GM21447 (cell line): ENCODE measurements around the gene NUAK1.

Experiments used
- ATAC-seq: cut with Tn5 transposase; IDR thresholded peaks from one replicate; pipeline ENCODE4 v1.9.1; 2021; ENCODE audit not compliant: unreplicated experiment

The NUAK1 gene

DNA sequence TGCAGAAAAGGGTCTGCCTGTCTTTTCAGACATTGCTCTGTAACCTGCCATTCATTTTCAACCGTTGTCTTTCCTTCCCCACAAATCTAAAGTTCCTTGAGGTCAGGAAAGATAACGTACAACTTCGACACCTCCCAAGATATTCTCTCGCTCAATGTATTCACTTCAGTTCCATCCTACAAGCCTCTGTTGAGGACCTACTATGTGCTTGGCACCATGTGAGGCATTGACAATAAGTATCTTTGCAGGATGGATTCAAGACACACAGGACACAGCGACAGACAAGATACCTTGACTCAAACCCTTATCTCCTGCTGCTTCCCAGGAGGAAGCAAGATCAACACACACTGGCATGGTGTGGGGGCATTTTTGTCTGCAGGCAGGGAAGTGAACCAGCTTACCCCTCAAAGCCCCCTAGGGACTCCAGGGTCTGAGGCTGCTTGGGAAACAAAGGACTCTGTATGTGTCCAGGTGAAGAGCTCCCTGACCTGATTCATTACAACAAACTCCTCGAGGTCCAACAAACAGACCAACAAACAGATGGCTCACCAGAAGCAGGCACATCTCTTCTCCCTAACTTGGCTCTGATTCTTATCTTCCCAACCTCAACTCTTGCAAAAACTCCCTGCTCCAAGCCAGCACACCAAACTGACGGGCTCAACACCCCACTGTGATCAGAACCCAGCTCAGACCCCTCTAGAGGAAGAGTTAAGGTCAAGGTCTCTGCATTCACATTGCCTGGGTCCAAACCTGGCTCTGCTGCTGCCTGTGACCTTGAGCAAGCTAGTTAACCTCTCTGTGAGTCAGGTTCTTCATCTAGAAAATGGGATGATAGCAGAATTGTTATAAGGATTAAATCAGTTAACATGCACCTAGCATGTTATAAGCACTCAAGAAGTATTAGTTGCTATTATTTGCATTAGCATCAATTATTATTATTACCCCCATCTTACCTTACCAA, 6.3 kb downstream of the NUAK1 start:
- no peak for ATAC-seq

DNA sequence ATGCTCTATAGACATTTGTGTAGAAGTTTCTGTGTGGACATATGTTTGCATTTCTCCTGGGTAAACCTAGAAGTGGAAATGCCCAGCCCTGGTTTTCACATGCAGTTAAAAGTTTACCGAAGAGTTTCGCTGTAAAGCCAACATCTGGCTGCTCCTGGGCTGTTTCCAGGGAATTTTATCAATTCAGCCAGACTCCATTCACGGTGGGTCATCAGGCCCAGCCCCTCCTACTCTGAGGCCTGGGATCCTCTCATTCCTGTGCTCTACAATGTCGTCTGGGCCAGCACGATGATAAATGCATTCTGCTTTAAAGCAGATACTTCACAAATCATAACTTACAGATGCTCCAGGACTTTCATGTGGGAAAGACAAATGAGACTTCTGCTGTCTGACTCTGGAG, 7.1 kb downstream of the NUAK1 start:
- no peak for ATAC-seq

DNA sequence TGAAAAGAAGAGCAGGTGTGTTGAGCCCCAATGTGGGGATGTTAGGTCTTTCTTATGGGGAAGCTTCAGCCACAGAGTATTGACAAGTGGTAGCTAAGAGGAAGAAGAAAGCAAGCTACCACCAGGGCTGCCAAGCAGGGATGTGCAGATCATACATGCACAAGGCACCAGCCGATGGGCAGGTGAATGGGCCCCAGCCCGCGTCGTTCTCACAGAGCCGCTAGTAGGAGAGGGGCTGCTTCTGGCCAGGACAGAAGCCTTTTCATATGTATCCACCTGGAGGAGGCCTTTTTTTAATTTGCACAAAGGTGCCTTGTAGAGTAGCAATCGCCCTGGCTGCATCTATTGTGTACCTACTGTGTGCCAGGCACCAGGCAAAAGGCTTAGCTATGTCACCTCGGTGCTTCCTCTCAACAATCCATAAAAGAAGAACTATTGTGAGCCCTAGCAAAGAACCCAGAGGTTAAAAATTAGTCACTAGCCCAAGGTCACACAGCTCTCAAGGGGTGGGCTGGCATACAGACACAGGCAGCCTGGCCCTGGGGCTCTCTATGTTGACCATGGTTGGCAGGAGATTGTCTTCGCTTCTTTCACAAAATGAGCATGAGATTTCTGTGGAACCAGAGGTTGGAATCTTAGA, 8.2 kb downstream of the NUAK1 start:
- no peak for ATAC-seq

DNA sequence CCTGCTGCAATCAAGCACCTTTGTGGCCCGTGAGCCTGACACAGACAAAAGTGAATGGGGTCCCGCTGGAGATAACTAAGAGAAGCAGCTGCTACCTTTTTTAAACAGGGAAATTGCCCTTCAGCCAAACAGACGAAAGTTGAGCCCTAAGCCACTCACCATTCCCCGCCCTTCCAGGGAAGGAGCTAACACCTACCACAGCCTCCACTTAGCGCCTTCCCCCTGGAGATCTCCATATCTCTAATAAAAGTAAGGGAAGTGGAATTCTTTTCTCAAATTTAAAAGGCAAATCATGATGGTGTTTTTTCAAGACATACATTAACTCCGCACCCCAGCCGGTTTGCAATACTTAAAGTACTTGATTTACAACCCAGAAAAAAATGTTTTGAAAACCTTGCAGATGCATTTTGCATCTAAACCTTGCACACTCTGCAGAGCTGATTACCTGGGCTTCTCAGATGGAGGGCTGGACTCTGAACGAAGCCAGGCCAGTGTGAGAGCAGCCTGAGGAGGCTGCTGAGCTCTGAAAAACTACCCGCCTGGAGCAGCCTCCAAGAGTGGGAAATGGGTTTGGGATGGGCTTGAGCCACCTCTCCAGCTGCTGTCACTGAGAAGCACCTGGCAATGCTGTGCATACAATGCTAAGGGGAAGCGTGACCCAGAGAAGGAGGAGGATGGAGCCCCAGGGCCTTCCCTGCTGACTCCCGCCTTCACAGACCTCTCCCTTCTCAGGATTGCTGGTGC, 10.0 kb downstream of the NUAK1 start:
- ATAC-seq = no peak

DNA sequence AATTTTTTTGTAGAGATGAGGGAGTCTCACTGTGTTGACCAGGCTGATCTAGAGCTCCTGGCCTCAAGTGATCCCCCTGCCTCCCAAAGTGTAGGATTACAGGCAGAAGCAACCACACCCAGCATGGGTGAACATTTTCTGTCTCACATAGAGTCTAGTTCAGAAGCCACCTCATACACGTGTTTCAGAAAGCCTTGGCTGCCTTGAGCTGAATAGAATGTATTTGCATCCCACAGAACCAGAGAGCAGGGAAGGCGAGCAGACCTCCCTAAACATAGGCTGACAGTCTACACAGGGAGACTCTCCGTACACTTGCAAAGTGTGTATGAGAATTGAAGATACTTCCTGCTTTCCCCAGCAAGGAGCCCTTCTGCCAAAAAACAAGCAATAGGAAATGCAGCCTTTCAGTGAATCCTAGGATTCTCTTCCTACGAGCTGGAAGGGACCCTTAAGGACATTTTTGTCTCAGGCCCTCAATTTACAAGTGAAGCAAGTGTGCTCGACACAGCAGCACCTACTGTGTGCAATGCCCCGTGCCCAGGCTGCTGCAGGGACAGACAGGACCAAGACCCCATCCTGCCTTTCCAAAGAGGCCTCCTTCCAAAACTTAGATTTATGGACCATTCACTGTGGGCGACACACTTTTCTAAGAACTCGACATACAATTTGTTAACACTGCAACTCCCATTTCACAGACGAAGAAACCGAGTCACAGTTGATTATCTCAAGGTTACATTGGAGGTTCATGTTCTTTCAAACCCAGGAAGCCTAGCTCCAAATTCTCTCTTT, 11.2 kb downstream of the NUAK1 start:
- no peak for ATAC-seq

DNA sequence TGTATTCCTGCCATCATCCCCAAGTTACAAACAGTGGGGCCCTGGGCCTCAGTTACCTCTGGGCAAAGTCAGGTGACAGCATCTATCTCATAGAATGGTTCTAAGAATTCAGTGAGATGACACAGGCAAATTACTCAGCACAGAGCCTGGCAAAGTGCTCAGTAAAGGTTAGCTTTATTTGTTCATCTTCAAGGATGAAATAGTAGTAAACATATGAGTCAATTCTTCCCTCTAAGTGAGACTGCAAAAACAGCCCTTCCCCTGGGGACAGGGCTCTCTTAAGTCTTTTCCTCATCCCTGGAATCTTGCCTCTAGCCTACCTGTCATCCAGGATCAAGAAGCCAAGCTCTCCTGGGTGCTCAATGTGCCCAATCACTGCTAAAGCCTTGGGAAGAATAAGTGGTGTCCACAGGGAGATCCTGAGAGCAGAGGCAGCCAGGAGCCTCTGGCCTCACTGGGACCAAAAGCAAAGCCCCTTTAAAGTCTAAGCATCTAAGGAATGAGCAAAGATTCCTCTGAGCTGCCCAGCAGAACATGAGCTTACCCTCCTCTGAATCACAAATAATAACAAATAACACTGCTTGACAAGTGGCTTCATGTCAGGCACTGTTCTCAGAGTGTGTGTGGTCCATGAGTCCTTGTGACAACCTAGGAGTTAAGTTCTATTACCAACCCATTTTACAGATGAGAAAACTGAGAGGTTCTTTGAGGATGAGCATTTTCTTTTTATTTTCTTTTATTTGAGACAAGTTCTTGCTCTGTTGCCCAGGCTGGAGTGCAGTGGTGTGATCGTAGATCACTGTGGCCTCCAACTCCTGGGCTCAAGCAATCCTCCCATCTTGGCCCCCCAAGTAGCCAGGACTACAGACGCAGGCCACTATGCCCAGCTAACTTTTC, 12.1 kb downstream of the NUAK1 start:
- no peak for ATAC-seq

DNA sequence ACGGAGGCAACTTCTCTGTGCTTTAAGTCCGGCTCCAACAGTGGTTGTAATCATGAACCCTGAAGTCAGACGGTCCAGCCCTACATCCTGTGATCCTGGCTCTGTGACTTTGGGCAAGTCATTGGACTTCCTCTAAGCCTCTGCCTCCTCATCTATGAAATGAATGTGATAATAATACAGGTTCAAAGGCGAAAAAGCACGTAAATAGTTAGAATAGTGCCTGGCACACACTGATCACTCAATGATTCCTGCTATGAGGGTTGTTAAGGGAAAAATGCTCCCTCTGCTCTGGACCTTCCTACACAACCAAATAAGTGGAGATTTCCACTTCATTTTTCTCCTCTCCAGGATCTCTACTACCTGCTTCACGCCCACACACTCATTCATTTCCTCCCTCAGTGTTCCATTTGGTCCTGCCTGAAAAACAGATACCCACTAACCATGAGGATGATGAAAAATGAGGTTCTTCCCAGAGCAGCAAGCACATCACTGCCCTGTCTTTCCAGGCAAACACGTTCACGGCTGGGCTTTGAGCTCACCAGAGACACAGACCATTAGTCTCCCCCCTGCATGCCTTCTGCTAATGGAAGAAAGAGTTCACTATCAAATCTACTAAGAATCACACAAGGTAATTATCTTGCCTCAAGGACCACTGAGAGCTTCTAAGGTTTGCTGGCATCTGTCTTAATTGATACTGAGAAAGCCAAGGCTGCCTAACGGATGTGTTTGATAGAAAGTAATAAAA, 13.2 kb downstream of the NUAK1 start:
- no peak for ATAC-seq

DNA sequence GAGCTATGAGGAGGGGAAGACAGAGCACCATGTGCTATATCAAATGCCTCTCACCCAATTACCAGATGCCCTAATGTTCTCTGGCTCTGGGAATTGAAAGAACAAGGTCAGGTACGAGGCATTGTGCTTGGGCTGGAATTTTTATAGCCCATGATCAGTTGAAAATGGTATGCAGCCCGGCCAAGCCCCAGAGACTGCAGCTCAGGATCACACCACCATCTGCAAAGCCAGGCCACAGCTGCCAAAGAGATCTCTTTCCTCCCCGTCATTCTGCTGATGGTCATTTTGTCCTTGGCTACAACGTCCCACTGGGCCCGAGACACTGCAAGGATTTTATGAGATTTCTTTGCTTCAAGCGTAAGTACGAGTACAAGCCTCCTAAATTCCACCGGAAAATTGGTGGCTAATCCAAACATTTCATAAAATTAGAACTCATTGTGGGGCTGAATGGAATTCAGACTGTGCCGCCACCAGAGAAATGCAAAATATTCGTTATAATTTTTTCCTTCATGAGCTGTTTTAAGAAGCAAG, 15.1 kb downstream of the NUAK1 start:
- no peak for ATAC-seq

DNA sequence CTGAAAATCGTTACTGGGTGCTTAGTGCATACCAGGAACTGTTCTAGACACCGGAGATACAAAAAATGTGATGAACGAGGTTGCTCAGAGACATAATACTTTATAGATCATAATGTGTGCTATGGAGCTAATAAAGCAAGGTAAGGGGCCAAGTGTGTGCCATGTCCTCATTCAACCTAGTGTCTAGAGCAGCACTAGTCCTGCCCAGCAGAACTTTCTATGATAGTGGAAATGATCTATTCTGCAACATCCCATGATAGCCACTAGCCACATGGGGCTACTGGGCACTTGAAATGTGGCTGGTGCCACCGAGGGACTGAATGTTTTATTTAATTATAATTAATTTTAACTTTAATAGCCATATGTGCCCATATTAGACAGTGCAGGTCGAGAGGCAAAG, 15.6 kb downstream of the NUAK1 start:
- no peak for ATAC-seq

DNA sequence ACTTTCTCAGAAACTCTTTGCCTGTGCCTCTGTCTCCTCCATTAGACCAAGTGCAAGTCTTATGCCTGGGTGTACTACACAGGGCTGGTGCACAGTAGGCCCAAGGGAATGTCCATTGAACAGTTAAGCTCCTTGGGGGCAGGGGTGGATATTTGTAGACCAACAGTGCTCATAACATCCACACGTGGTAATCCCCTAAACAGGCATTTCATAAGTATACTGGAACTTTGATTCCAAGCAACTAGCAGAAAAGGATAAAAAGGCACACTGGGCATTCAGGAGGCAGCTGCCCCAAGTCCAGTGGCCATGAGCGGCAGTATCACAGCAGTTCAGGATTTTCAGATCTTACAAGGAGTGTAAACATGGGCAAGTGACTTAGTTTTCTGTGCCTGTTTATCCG, 16.8 kb downstream of the NUAK1 start:
- ATAC-seq = no peak

DNA sequence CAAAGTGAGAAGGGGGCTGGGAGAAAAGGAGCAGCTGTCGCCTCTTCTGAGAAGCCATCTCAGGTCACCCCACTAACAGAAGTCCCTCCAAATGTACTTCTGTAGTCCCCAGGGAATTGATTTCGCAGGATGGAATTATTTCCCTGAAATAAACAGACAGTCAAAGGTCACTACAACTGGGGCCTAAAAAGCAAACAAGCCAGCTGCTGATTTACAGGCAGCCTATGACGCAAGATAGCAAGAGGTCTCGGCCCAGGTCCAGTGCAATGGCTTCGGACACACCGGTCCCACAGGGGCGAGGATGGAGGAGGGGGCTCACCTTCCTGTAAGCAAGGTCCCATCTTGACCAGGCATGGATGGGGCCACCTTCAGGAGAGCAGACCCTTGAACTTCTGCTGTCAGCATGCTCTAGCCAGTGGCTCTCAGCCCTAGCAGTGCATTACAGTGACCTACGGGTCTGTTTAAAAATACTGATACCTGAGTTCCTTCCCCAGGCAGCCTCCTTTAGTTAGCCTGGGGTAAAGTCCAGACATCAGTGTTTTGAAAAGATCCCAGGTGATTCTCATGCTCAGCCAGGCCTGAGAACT, 18.1 kb downstream of the NUAK1 start:
- ATAC-seq = no peak

DNA sequence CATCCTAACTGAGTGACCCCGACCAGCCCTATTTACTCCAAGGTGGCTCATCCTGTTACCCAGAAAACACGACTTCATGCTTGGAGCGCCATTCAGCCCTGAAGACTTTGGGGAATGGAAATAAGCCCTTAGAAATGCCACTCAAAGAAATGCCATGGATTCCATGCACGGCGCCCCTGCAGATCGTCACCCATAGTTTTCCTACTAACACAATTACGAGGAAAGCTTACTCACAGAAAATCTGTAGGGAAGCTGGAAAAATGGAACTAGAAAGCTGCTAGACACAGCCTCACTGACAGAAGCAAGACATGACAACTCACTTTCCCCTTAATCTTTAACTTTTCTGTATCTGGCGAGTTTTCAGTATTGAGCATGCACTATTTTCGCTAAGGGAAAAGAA, 19.5 kb downstream of the NUAK1 start:
- no peak for ATAC-seq

DNA sequence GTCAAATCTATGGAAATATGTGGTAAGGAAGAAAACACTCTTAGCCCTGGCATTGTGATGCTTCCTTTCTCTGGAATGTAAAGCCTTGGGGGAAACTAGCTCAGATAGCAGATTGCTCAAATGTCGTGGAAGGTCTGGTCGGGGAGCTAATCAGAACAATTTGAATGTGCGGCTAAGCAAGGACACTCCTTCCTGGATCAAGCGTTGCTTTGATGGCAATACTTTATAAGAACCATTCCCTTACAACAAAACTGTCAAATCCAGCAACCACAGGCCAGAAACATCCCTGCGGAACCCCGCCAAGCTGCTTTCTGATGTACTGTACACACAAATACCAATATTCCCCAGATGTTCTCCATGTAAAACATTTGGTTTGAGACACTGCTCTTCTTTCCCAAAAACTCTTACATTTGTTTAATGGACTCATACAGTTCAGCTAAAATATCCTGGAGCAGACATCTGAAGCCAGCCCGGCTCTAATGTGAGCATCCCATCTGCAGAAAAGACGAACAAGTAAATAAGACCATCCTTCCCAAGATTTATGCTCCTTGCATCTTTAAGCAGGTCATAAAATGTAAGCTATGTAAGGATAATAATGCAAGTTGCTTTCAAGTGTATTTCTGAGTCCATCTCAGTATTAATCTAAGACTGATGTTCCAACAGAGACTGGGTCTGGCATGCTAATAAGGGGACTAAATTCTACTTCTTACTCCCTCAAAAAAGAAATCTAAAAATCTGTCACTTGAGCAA, 20.2 kb downstream of the NUAK1 start:
- no peak for ATAC-seq

DNA sequence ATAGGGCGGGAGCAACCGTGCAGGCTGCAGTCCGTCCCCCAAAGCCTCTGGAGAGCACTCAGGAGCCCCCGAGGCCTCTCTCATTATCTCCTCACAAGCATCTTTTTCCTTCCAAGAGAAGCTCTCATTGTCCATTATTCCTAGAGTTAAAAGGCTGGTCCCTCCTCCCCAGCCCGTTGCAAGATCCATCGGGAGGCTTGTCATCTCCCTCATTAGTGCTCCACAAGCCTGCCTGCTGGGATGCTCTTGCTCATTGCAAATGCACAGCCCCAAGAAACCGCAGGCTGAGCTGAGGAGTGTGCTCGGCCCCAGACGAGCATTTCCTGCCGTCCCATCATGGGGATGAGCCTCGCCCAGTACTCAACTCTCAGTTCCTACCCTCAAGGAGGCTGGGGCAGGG, 23.3 kb downstream of the NUAK1 start:
- ATAC-seq = no peak

DNA sequence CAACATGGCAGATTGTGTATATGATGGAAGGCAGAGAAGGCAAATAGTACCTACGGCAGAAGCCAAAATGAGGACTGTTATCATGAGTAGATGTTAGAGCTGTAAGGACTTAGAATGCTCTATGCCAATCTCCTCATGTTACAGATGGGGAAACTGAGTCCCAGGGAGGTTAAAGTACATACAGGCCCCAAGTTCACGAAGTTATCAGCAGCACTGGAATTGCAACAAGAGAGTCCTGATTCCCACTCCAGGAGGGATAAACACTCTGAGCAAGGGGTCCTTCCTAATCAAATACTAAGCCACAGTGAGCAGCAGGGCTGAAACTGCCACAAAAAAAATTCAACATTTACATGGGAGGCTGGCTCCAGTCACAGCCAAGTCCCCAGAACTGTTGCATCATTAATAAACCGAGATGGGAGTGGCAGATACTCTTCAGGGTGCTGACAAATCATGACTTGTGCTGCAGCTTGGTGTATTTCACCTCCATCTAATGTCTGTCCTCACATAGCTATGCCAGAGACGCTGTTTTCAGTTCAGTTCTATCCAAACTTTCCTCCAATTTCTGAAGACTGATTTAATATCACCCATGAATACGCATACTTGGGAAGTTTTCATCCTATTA, 24.2 kb downstream of the NUAK1 start:
- no peak for ATAC-seq

DNA sequence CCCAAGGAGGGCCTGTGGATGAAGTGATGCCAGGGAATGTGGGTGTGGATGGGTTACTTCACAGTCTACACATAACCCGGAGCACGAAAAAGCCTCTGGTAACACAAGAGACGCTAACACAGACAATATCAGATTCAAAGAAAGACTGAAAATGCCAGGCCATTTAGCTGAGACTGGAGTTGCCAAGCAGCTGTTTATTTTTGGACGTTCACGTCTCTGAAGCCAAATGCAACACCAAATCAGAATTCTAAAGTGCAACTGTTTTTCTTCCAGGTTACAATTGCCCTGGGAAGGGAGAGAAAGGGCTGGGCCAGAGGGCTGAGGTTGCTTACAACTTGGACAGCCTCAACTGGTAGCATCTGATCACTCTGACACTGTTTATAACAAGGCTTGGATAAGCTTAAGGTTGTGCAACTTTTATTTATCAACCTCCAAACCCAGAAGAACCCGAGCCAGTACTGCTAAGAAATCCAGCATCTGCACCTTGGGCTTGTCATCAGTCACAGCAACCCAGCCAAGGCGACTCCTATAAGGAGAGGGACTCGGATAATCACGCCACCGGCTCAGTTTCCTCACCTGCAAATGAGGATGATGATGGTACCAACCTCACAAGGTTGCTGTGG, 24.8 kb downstream of the NUAK1 start:
- ATAC-seq = no peak

DNA sequence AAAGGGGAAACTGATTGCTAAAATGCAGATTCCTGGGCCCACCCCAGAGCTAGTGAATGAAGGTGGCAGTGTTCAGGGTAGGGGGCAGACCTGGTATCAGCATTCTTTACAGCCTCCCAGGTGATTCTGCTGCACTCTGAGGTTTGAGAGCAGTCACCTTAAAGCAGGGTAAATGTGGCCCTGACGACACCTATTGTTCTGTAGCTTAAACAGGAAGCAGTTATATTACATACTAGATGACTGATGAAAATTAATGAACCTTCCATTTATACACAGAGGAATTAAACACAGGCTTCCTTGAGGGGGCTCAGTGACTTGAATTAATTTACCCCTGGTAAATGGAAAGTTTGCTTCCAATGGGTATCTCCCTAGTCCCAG, 25.3 kb downstream of the NUAK1 start:
- ATAC-seq = no peak
